GM18519 (cell line): Measurements from ENCODE around the gene ZNF471.

ENCODE experiments used
- ATAC-seq: cut with Tn5 transposase; IDR thresholded peaks from one replicate; pipeline ENCODE4 v1.9.1; 2021; ENCODE audit warnings: mild to moderate bottlenecking, moderate library complexity; ENCODE audit not compliant: unreplicated experiment, low FRiP score

Gene ZNF471

DNA sequence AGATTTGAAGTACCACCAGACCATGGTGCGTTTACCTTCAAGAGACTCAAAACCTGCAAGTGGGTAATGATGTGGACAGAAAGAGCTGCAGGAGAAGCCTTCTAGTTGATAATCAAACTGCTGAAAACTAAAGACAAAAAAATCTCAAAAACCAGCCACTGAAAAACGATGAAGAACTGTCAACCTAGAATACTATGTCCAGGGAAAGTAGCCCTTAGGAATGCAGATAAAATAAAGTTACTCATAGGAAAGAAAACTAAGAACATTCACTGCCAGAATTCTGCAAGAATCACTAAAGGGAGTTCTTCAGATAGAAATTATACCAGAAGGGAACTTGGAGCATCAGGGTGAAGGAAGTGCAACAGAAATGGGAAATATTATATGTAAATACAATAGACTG is 64.9 kb downstream of the ZNF471 start:
- no peak for ATAC-seq

DNA sequence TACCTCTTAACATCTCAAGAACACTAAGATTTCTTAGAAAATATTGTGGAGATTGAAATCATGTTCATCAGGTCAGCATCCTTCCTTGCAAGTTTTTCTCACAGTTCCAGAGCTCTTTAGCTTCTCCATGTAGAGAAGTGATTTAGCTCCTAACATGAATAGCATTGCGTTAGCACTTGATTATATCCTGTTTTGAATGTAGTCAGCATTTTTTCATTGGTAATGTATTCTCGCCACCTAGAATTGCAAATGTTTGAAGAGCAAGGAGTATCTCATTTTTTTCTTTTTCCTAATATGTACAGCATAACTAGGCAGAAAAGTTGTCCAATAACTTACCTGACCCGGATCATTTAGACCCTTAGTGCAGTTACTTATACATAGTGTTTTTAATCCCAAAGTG is 66.3 kb downstream of the ZNF471 start:
- no peak for ATAC-seq

DNA sequence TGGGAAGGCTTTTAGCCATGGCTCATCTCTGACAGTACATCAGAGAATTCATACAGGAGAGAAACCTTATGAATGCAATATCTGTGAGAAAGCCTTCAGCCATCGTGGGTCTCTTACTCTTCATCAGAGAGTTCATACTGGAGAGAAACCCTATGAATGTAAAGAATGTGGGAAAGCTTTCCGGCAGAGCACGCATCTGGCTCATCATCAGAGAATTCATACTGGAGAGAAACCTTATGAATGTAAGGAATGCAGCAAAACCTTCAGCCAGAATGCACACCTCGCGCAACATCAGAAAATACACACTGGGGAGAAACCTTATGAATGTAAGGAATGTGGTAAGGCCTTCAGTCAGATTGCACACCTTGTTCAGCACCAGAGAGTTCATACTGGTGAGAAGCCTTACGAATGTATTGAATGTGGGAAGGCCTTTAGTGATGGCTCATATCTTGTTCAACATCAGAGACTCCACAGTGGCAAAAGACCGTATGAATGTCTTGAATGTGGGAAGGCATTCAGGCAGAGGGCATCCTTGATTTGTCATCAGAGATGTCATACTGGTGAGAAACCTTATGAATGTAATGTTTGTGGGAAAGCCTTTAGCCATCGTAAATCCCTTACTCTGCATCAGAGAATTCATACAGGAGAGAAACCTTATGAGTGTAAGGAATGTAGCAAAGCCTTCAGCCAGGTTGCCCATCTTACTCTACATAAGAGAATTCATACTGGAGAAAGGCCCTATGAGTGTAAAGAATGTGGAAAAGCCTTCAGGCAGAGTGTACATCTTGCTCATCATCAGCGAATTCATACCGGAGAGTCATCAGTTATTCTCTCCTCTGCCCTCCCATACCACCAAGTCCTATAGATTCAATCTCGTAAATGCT is 70.3 kb downstream of the ZNF471 start:
- ATAC-seq: no peak
